Heart left ventricle (tissue), 13 donors: ENCODE data around the gene WDR90.

ENCODE experiments used
- CTCF ChIP-seq, 12 donors: fragments of 200-600 bp; sonication (generic) in 4 of 12; IDR thresholded peaks; one replicate each; pipeline versions ENCODE4 v1.5.0 to v1.8.0; 2018 to 2022; ENCODE audit warnings: antibody characterized with exemption in 12 of 12, mild to moderate bottlenecking in 5 of 12
- POLR2A ChIP-seq, 2 donors: fragments of 450-650 bp; IDR thresholded peaks; one replicate each; pipeline ENCODE4 v1.6.1; 2017; ENCODE audit warnings: antibody characterized with exemption in 2 of 2, mild to moderate bottlenecking in 2 of 2, moderate library complexity in 2 of 2
- donor health status: ischemic (EF 13 %, LVEDD 7.1; RV severe dilation, severe dysfunction).
- donor health status: DM: no; HTN: yes; CAD: no.
- donor health status: DM: no; HTN: no; CAD: no.
- donor health status: ischemic (EF 25% LVEDD 6.9; RV normal size, moderate dysfunction).
- donor health status: ischemic (EF 25% LVEDD 5.7; RV mildly dilated, moderate dysfunction).
- donor health status: ischemic (EF 35%, LVEDD 5.7; RV mildly dilated, moderate dysfunction).
- donor health status: nonischemic (EF 11% LVEDD 7.7; RV severe dilation, severe dysfunction).
- donor health status: DM: yes; HTN: yes; CAD: no.
- donor health status: PGD.
- donor health status: ischemic (EF 29% LVEDD 5.4; RV normal size, mild dysfunction).
- donor health status: nonischemic (EF 23%, LVEDD 6.1; RV moderate dilation, normal function).

- TF ChIP-seq CTCF (IDR thresholded peaks at IDR 0.05) (peak in 1 of 12 donors; percentile 11), POLR2A (IDR thresholded peaks at IDR 0.05) (no peak)
Measured at GRCh38 chr16:600781-601180, 48.4 kb upstream of the WDR90 start.
